Esophagus squamous epithelium (tissue), 4 donors: ENCODE results near the gene ANKRD11.

Source experiments
- CTCF ChIP-seq, 6 experiments: fragments of 450-650 bp in 4 of 6; fragments of 200-600 bp in 2 of 6; sonication (generic) in 2 of 6; IDR thresholded peaks; one replicate each; pipeline ENCODE4 v1.5.1; 2016 to 2019; ENCODE audit warnings: antibody characterized with exemption in 6 of 6, mild to moderate bottlenecking in 4 of 6, moderate library complexity in 4 of 6
- POLR2A ChIP-seq, 4 donors: fragments of 450-650 bp; IDR thresholded peaks; one replicate each; pipeline ENCODE4 v1.6.1; 2017; ENCODE audit warnings: antibody characterized with exemption in 4 of 4, mild to moderate bottlenecking in 4 of 4, moderate library complexity in 3 of 4

GRCh38 chr16:89374393-89374960 is 115.9 kb downstream of the ANKRD11 start:
- TF ChIP-seq CTCF (IDR thresholded peaks at IDR 0.05) (no peak), POLR2A (IDR thresholded peaks at IDR 0.05) (no peak)
